NOMO-1 treated with DMSO at 0.1 percent for 48 hours (cell line): ENCODE measurements around the gene PUS7.
"Not testable (repeated sequence)": the region's sequence is repeated elsewhere in the genome, so short reads cannot be mapped to it uniquely, and the experiment has no call there.

Source experiments
- DNase-seq: peaks from one replicate; lab custom pipeline; 2025; ENCODE audit not compliant: unreplicated experiment; lab: John Stamatoyannopoulos, UW

PUS7 gene

GRCh38 chr7:105521717-105522463 lies at the start of gene PUS7:
PUS7 (minus strand) TSS chr7:105522271; CDS start chr7:105508512, 13,759 bp downstream.
- peak; percentile 46 for DNase-seq

DNA sequence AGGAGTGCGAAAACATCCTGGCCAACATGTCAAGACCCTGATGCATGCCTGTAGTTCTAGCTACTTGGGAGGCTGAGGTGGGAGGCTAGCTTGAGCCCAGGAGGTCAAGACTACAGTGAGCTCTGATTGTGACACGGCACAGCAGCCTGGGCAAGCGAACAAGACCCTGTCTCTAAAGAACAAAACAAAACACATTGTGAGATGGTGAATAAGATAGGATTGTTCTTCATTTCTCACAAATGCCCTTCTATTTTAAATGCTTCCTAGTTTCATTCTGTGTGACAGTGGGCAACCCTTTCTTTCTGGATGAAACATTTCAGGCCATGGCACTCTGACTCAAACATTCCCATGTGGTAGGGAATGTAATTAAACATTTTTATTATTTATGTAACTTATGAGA lies 45.8 kb upstream of the PUS7 start:
- DNase-seq, result no peak

DNA sequence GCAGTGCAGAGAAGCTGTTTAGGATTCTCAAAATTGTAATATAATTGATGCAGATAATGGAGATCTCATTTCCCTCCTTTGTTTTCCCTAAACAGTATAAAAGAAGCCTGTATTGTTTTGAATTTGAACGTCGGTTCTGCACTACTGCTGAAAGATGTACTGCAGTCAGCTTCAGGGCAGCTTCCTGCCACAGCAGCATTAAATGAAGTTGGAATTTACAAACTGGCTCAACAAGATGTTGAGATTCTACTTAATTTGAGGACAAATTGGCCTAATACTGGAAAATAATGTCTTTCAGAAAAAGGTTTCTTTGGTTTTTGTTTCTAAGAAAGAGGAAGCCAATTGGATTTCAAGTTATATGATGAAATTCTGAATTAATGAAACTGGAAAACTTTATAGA lies 45.0 kb upstream of the PUS7 start:
- DNase-seq, result no peak

DNA sequence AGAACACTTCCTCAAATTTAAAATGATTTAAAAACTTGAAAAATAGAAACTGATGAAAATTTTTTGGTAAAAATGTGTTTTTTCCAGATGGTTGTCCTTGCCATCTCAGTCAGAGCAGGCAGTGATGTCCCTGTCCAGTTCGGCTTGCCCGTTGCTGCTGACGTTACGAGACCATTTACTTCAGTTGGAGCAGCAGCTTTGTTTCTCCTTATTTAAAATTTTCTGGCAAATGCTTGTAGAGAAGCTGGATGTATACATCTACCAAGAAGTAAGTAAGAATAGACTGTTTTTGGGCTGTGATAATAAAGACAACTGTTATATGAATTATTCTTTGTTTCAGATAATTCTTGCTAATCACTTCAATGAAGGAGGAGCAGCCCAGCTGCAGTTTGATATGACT lies 43.1 kb upstream of the PUS7 start:
- DNase-seq, result no peak

- DNase-seq, result no peak
Observed at GRCh38 chr7:105559926-105560325, 37.9 kb upstream of the PUS7 start.

- no peak for DNase-seq
Observed at GRCh38 chr7:105538339-105538738, 16.3 kb upstream of the PUS7 start.

GRCh38 chr7:105532709-105533460 lies 10.8 kb upstream of the PUS7 start:
- no peak for DNase-seq

DNA sequence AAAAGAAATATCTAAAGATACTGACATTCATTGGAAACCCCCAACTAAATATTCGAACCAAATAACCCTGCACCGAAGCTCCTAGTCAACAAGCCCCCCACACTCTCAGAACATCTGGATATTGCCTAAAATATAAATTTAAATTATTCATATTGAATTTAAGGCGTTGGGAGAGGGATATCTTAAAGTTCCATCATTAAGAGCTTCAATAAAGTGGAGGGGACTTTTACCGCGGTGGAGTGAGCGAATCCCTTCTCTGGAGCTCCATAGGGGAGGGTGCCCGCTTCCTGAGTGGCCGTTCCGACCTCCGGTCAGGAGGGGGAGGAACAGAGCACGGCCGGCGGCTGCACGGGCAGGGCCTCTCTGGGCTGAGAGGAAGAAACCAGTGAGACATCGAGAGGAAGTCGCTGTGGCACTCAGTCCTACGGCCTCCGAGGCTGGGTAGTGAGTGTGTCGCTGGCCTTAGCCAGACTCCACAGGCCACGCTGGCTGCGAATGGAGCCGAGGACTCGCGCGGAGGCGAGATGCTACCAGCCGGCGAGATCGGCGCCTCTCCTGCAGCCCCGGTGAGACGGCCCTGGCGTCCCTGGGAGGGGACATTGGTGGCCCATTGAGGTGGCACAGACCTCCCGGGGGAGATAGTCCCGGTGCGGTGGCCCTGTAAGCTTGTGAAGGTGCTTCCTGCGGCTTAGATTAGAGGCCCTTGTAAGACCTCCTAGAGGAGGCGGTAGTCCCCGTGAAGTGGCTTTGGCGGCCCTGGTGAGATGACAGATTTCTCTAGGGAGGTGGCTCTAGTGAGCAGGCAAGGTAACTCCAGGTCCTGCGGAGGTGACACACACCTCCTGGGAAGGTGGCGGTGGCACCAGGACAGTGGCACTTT lies 10.0 kb upstream of the PUS7 start, which contains the start of gene RINT1:
Gene RINT1, plus strand, starts transcription at position 410 of the 880 bp plus-strand sequence. Its CDS starts 115 bp downstream, at position 525.
- DNase-seq, result peak; percentile 78

GRCh38 chr7:105530546-105530945 lies 8.5 kb upstream of the PUS7 start:
- DNase-seq, result no peak

DNA sequence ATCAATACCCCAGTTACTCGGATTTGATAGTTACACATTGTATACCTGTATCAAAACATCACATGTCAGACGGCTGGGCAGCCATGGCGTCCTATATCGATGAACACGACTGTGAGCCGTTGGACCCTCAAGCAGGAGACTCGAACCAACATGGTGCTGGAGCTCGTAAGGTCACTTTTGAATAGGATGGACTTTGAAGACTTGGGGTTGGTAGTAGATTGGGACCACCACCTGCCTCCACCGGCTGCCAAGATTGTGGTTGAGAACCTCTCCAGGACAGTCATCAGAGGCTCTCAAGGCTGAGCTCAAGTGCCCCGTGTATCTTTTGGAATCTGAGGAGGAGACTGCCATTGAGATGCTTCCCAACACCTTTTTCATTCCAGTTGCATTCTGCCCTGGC lies 8.1 kb upstream of the PUS7 start:
- DNase-seq, result no peak

GRCh38 chr7:105527737-105528136 lies 5.7 kb upstream of the PUS7 start:
- not testable (repeated sequence) for DNase-seq

DNA sequence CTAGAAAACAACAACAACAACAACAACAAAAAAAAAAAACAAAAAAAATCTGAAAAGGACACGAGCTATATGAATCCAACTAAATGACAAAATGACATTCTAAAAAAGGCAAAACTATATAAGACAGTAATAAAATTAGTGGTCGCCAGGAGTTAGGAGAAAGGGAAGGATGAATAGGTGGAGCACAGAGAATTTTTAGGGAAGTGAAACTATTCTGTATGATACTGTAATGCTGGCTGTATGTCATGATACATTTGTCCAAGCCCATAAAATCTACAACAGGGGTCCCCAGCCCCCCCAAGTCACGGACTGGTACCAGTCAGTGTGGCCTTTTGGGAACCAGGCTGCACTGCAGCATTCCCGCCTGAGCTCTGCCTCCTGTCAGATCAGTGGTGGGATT lies 2.8 kb upstream of the PUS7 start:
- DNase-seq, result peak; percentile 26

GRCh38 chr7:105524423-105524822 lies 2.4 kb upstream of the PUS7 start:
- not testable (repeated sequence) for DNase-seq

DNA sequence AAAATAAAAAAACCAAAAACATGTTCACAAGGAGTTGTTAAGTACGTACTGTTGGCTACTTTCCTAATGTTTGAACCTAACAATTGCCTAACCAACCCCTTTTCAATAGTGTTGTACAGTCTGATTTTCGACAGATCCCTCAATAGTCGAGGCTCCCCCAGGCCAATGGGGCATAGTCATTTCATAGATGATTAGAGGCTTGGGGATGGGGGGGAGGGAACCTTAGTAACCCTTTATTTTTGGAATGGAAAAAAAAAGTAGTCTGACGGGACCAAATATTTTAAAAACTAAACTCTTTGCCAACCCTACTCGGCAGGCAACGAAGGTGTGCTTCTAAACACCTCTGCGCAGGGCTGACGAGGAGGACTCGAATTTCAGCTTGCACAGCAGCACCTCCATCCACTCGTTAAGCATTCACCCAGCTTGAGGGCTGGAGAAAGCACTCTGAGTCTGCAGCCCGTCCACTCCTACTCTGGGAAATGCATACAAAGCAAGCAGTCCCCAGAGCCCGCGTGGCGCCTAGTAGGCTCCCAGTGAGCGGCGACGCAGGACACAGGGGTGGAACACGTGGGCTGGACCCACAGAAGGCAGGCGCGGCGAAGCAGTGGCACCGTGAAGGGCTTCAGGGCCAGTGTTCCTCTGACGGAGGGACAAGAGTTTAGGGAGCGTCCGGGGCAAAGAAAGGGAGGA lies 899 bp downstream of the PUS7 start:
- peak; percentile 3 for DNase-seq

DNA sequence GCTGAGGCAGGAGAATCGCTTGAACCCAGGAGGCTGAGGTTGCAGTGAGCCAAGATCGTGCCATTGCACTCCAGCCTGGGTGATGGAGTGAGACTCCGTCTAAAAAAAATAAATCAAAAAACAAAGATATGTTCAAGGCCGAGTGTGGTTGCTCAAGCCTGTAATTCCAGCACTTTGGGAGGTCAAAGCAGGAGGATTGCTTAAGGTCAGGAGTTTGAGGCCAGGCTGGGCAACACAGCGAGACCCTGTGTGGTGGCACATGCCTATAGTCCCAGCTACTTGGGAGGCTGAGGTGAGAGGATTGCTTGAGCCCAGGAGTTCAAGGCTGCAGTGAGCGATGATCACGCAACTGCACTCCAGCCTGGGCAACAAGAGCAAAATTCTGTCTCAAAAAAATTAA lies 1.5 kb downstream of the PUS7 start:
- not testable (repeated sequence) for DNase-seq

- no peak for DNase-seq
Observed at GRCh38 chr7:105519353-105519752, 2.7 kb downstream of the PUS7 start.

- DNase-seq, result not testable (repeated sequence)
Observed at GRCh38 chr7:105515610-105516009, 6.5 kb downstream of the PUS7 start.

DNA sequence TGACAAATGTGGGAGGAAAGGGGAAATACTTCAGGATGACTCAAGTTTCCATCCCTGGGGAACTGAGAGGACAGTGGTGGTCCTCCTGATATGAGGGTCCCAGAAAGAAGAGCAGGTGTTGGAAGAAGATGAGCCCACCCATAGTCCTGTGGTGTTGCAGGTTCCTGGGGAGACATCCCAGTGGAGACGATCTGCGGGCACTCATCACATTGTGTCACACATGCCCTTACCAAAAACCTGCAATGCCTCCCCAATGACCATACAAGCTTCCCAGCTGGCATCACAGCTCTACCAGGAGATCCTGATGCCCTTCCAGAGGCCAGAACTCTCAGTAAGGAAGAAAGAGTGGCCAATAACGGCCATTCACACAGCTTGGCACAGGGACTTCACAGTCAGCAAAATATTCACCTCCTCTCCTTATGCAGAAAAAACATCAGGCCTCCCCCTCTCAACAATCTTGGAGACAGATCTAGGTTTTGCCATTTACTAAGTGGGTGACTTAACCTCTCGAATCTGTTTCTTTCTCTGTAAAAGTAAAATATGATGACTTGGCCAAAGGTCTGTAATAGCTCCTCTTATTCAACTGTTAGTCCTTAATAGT lies 9.0 kb downstream of the PUS7 start:
- DNase-seq, result no peak

- DNase-seq, result no peak
Observed at GRCh38 chr7:105512415-105512814, 9.7 kb downstream of the PUS7 start.

- DNase-seq, result no peak
Observed at GRCh38 chr7:105502173-105502572, 19.9 kb downstream of the PUS7 start.
